Measurements from ENCODE around the gene PLPP1.

- TF ChIP-seq CTCF (IDR thresholded peaks at IDR 0.05; ENCODE audit: low read length) = no peak
- no peak for TF ChIP-seq EZH2phosphoT487 (IDR thresholded peaks at IDR 0.05; ENCODE audit: low read length)
These were observed 47.5 kb upstream of the PLPP1 start for GRCh38 chr5:55582256-55582655.
